HEK293 (cell line): ENCODE measurements around the gene RIMKLA.

Experiments
- ATF2 ChIP-seq: fragments of 450-650 bp; formaldehyde crosslinking; IDR thresholded peaks from 2 replicates; pipeline ENCODE4 v1.5.1; 2016; ENCODE audit warnings: missing biosample characterization, missing genetic modification characterization, low read depth
- BCL11A ChIP-seq: fragments of 450-650 bp; formaldehyde crosslinking; IDR thresholded peaks from 2 replicates; pipeline ENCODE4 v1.5.1; 2016; ENCODE audit warnings: low read depth, missing biosample characterization, missing genetic modification characterization
- CTCF ChIP-seq: fragments of 450-650 bp; formaldehyde crosslinking; IDR thresholded peaks from 2 replicates; pipeline ENCODE4 v1.5.1; 2016; ENCODE audit warnings: missing biosample characterization, missing genetic modification characterization
- KLF1 ChIP-seq: fragments of 450-650 bp; formaldehyde crosslinking; IDR thresholded peaks from 2 replicates; pipeline ENCODE4 v1.5.1; 2016; ENCODE audit warnings: missing biosample characterization, missing genetic modification characterization
- SCRT1 ChIP-seq: fragments of 450-650 bp; formaldehyde crosslinking; IDR thresholded peaks from 2 replicates; pipeline ENCODE4 v1.5.1; 2016; ENCODE audit warnings: missing biosample characterization, missing genetic modification characterization, borderline replicate concordance
- ZFP41 ChIP-seq: fragments of 450-650 bp; formaldehyde crosslinking; IDR thresholded peaks from 2 replicates; pipeline ENCODE4 v1.5.1; 2016; ENCODE audit warnings: missing biosample characterization, missing genetic modification characterization, borderline replicate concordance
- ZNF121 ChIP-seq: fragments of 450-650 bp; formaldehyde crosslinking; IDR thresholded peaks from 2 replicates; pipeline ENCODE4 v1.5.1; 2016; ENCODE audit warnings: missing biosample characterization, missing genetic modification characterization
- ZNF239 ChIP-seq: fragments of 450-650 bp; formaldehyde crosslinking; IDR thresholded peaks from 2 replicates; pipeline ENCODE4 v1.5.1; 2016; ENCODE audit warnings: missing biosample characterization, missing genetic modification characterization
- ZNF449 ChIP-seq: fragments of 450-650 bp; formaldehyde crosslinking; IDR thresholded peaks from 2 replicates; pipeline ENCODE4 v1.5.1; 2017; ENCODE audit warnings: missing biosample characterization, mild to moderate bottlenecking, missing genetic modification characterization, moderate library complexity
- ZNF510 ChIP-seq: fragments of 450-650 bp; formaldehyde crosslinking; IDR thresholded peaks from 2 replicates; pipeline ENCODE4 v1.5.1; 2018; ENCODE audit warnings: mild to moderate bottlenecking, missing genetic modification characterization, missing biosample characterization; ENCODE audit not compliant: insufficient replicate concordance
- ZSCAN5A ChIP-seq: fragments of 450-650 bp; formaldehyde crosslinking; IDR thresholded peaks from 2 replicates; pipeline ENCODE4 v1.5.1; 2016; ENCODE audit warnings: missing biosample characterization, missing genetic modification characterization

- TF ChIP-seq BCL11A: no peak
- TF ChIP-seq CTCF (tag by site-specific recombination): no peak
- TF ChIP-seq ZNF121 (tag by site-specific recombination): no peak
- no peak for TF ChIP-seq ZFP41
- TF ChIP-seq ZNF449 (tag by site-specific recombination): no peak
- no peak for TF ChIP-seq ZSCAN5A (tag by site-specific recombination)
- TF ChIP-seq ZNF510 (tag by site-specific recombination): no peak
- no peak for TF ChIP-seq KLF1 (tag by site-specific recombination)
- TF ChIP-seq SCRT1 (tag by site-specific recombination): no peak
- no peak for TF ChIP-seq ATF2 (tag by site-specific recombination)
- no peak for TF ChIP-seq ZNF239 (tag by site-specific recombination)
Observed at GRCh38 chr1:42399315-42400100, 18.9 kb downstream of the RIMKLA start.
